ELR (cell line): ENCODE results near the gene EHBP1.

Experiments
- DNase-seq: peaks from one replicate; pipeline ENCODE4 v3.0.0-alpha.2; 2015; ENCODE audit warnings: low read depth

EHBP1 gene

GRCh38 chr2:62822549-62822948, 117.0 kb downstream of the EHBP1 start:
- DNase-seq, result no peak

GRCh38 chr2:62824388-62824787, 118.9 kb downstream of the EHBP1 start:
- no peak for DNase-seq

- DNase-seq, result no peak
Measured at GRCh38 chr2:62826141-62826540, 120.6 kb downstream of the EHBP1 start.

- DNase-seq, result no peak
Measured at GRCh38 chr2:62826953-62827675, 121.6 kb downstream of the EHBP1 start.

- DNase-seq, result no peak
Measured at GRCh38 chr2:62831729-62832128, 126.2 kb downstream of the EHBP1 start.

DNA sequence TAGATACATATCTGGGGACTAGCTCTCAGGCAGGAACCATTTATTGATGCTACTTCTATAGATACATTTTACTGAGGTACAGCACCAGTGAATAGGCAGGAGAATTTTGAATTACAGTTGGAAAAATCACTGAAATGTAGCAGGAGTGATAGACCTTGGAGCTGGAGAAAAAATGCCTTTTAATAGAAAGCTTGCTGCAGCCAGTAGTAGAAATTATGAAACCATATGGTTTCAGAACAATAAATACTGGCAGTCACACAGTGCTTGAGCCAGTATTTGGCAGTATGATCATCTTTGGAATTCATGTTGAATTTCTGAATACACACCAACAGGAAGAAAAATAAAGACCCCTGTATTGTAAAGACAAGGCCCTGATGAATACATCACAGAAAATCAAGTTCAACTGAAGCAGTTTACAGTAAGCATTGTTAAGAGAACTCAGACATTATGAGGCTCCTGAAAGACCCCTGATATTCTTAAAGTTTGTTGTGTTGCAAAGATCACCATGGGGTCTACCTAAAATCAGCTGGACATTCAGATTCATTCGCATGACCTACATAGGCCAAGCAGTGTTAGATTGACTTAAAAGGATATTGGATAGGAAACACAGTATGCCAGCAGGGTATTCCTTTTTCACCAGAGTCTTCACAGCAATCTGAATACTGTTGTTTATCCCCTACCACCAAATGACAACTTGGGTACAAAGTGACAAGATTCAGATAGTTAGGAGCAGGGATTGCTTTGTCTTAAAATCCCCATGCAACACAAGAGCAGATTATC, 139.0 kb downstream of the EHBP1 start:
- DNase-seq, result no peak

DNA sequence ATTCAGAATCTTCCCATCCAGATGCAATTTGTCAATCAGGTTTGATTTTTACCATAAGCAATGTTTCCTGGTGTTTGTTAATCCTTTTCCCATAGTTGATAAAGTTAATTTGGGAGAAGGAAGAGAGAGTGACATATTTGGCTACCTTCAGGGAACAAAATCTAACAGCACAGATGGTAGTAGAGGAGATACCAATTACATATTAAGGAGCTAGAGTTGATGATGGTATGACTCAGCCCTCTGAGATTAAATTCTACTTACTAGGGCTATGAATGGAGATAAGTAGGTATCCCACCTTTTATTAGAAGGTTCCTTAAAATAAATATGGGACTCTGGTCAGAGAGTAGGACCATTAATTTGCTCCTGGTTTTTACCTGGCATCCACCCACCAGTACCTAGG, 139.7 kb downstream of the EHBP1 start:
- no peak for DNase-seq

GRCh38 chr2:62852254-62852653, 146.7 kb downstream of the EHBP1 start:
- DNase-seq, result no peak

- DNase-seq, result no peak
Measured at GRCh38 chr2:62854600-62855514, 149.3 kb downstream of the EHBP1 start.

DNA sequence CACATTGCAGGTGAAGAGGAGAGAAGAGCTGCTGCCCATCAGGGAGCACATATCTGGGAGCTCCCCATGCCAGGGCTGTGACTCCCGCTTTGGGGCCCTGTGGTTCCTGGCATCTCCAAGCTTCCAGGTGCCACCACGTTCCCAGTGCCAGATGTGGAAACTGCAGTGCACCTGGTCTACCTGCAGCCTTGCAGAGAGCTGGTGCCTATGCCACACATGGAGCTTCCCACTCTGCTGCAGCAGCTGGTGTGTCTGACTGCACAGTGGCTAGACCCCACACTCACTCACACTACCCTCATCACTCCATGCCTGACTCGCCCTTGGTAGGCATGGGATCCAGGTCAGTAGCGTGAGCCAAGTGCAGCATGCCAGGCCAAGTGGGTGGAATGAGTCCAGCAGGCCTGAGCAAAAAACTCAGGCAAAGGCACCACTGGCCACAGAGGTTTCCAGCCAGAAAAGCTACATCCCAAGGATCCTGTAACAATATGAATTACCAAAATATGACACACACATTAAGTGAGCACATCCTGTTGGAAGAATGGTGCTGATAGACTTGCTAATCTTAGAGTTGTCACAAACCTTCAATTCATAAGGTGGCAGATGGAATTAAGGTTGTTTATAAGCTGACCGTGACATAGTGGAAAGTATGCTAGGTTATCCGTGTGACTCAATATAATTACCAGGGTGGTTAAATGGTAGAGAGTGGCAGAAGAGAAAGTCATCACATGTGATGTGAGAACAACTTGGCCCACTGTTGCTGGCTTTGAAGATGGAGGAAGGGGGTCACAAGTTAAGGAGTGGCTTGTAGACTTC, 150.9 kb downstream of the EHBP1 start:
- DNase-seq, result no peak

DNA sequence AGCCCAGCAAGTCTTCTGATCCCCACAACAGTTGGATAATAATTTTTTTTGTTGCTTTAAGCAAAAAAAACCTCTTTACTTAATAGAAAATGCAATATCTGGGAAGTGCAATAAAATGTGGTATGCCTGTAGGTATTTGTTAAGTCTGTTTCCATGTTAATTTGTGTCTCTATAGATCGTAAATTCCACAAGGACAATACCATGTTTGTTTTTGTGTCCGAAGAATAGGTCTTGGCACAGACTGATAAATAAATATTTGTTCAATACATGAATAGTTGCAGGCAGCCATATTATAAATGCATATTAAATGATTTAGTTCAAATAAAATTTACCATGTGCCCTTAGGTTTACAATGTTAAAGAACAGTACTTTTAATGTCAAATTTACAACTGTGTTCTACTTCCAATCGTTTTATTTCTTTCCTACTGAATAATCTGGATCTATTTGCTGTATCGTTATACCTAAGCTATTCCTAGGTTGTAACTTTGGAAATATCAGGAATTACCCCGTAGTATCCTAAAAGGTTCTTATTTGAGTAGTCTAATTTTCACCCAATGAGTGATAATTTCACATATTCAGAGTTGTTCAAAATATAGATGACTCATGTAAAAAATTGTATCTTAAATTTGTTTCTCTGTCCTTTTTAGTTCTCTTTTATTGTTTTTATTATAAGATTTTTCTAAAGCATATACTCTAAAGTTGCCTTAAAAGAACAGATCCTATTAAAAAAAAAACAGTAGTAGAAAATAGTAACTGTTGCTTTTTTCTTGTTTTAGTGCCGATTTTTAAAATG, 151.8 kb downstream of the EHBP1 start:
- DNase-seq, result no peak

DNA sequence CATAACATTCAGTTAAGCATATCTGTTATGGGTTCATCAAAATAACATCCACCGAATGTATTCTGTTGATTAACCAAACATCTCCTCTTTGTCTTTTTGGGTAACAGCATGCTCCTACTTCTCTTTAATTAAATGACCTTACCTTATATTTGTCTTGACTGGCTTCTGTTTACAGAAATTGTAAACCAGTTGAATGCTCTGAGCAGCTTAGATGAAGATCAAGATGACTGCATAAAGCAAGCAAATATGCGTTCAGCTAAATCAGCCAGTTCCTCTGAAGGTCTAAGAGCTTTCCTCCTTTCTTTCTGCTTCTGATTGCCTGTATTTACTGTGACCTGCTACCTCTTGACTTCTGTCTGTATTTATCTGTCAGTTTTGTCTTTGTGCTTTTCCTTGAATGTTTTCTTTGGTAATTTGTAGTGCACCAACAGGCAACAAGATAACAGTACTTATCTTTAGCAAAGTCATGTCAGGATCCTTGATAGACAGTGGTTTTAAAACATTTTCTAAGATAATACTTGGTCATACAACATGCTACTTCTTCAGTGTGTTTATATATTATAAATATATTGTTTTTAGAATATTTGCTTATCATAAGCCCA, 152.8 kb downstream of the EHBP1 start:
- no peak for DNase-seq

GRCh38 chr2:62868947-62869346, 163.4 kb downstream of the EHBP1 start:
- DNase-seq, result no peak

DNA sequence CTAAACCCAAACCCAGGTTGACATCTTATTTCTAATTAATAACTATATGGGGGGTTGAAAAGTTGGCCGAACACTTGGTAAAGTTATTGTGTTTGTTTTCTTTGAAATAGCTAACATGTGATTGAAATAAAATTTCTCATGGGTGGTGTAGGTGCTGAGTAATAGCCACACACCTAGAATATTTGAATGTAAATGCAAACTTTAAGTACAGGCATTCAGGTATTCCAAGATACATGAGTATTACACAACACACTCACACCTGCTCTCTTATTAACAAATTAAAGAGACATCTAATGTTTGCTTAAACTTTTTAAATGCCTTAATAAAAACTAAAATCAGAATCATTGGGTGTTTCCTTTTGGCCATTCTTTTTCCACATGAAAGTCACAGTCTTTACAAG, 165.5 kb downstream of the EHBP1 start:
- DNase-seq, result no peak

GRCh38 chr2:62871506-62871905, 166.0 kb downstream of the EHBP1 start:
- DNase-seq, result peak; percentile 24

- DNase-seq, result no peak
Measured at GRCh38 chr2:62873603-62874002, 168.1 kb downstream of the EHBP1 start.

DNA sequence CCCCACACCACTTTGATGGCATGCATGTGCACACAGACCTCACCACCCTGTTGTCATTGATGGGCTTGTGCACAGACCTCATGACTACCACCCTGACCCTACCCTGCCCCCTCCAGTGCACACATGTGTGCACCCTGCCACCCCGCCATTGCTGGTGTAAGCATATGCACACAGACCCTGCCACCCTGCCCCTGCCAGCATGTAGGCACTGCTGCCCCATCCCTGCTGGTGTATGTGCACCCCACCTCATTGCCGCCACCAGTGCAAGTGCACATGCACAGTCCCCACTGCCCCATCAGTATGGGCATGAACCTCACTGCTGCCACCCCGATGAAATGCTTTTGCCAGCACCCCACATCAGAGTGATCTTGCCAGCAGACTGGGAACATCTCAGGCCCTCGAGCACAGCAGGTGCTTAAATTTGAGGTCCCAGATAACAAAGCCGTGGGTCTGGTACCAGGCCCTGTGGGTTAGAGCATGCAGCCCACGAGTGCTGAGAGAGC, 169.4 kb downstream of the EHBP1 start:
- no peak for DNase-seq

DNA sequence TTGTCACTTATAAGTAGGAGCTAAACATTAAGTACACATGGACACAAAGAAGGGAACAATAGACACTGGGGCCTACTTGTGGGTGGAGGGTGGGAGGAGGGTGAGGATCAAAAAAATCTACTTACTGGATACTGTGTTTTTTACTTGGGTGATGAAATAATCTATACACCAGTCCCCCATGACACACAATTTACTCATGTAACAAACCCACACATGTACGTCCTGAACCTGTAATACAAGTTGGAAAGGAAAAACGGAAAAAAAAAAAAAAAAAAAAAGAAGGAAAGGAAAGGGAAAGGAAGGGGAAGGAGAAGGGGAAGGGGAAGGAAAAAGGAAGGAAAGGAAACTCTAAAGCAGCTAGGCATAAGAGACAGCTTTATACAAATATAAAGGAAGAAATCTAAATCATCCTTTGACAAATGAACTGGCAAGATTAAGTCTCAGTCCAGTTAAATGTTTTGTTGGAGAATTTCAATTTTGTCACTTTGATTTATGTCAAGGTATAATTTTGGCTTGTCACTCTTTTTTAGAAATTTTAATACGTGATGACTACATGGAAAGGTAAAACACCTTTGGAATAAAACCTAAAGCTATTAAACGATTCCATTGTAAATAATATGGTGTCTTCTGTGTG, 175.8 kb downstream of the EHBP1 start:
- no peak for DNase-seq

GRCh38 chr2:62883629-62884028, 178.1 kb downstream of the EHBP1 start:
- DNase-seq, result no peak

DNA sequence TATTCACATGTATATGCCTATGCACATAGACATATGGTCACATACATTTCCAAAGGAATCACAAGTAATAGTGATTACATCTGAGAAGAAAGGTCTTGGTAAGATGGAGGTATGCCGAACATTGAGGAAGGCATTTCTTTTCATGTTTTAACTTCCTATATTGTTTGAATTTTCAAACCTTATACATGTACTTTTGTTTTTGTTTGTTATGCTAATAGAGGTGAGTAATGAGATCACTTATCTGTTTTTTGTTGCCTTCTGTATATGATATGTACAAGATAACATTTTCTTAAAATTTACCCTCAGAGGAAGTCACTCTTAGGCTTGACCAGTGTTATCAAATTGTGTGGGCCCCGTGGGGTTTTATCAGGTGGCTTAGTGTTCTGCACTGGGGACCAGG, 178.6 kb downstream of the EHBP1 start:
- no peak for DNase-seq
